Suprapubic skin (tissue), 4 donors: ENCODE data around the gene MACC1.

Experiments used
- POLR2A ChIP-seq, 2 donors: fragments of 450-650 bp; IDR thresholded peaks; one replicate each; pipeline ENCODE4 v1.6.1; 2017; ENCODE audit warnings: antibody characterized with exemption in 2 of 2, mild to moderate bottlenecking in 2 of 2, moderate library complexity in 2 of 2
- POLR2AphosphoS5 ChIP-seq, 3 donors: sonication (generic); formaldehyde crosslinking; IDR thresholded peaks; one replicate each; pipeline ENCODE4 v1.6.1; 2017; ENCODE audit warnings: antibody characterized with exemption in 3 of 3
- TF ChIP-seq, protein P1 (sequence below), 2 donors: fragments of 200-600 bp in 1 of 2; fragments of 450-650 bp in 1 of 2; sonication (generic) in 1 of 2; IDR thresholded peaks; one replicate each; pipeline ENCODE4 v1.5.1; 2016 to 2019; ENCODE audit warnings: antibody characterized with exemption in 2 of 2, mild to moderate bottlenecking in 1 of 2, moderate library complexity in 1 of 2

- TF ChIP-seq, protein P1, sequence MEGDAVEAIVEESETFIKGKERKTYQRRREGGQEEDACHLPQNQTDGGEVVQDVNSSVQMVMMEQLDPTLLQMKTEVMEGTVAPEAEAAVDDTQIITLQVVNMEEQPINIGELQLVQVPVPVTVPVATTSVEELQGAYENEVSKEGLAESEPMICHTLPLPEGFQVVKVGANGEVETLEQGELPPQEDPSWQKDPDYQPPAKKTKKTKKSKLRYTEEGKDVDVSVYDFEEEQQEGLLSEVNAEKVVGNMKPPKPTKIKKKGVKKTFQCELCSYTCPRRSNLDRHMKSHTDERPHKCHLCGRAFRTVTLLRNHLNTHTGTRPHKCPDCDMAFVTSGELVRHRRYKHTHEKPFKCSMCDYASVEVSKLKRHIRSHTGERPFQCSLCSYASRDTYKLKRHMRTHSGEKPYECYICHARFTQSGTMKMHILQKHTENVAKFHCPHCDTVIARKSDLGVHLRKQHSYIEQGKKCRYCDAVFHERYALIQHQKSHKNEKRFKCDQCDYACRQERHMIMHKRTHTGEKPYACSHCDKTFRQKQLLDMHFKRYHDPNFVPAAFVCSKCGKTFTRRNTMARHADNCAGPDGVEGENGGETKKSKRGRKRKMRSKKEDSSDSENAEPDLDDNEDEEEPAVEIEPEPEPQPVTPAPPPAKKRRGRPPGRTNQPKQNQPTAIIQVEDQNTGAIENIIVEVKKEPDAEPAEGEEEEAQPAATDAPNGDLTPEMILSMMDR (IDR thresholded peaks at IDR 0.05), result no peak
- TF ChIP-seq POLR2A (IDR thresholded peaks at IDR 0.05), result no peak
- no peak for TF ChIP-seq POLR2AphosphoS5 (IDR thresholded peaks at IDR 0.05)
Measured at GRCh38 chr7:20158684-20159083, 58.5 kb downstream of the MACC1 start.
